IPS-18a (cell line): Measurements from ENCODE around the gene IDI1.
"Not testable (repeated sequence)": the region's sequence is repeated elsewhere in the genome, so short reads cannot be mapped to it uniquely, and the experiment has no call there.

Experiments used
- H3K27ac ChIP-seq: one replicate; pipeline ENCODE4 v1.5.1; 2013; ENCODE audit warnings: low read length
- H3K27me3 ChIP-seq: one replicate; pipeline ENCODE4 v1.6.1; 2013; ENCODE audit warnings: mild to moderate bottlenecking, low read length; ENCODE audit not compliant: control insufficient read depth, insufficient read depth
- H3K36me3 ChIP-seq: one replicate; pipeline ENCODE4 v1.6.1; 2013; ENCODE audit warnings: low read depth, low read length; ENCODE audit not compliant: control insufficient read depth
- H3K4me1 ChIP-seq: one replicate; pipeline ENCODE4 v1.6.1; 2013; ENCODE audit warnings: low read depth, low read length; ENCODE audit not compliant: control insufficient read depth
- H3K4me3 ChIP-seq: one replicate; pipeline ENCODE4 v1.5.1; 2013; ENCODE audit warnings: low read length
- H3K9ac ChIP-seq: one replicate; pipeline ENCODE4 v1.6.1; 2013; ENCODE audit warnings: mild to moderate bottlenecking, low read length, moderate library complexity
- H3K9me3 ChIP-seq: one replicate; pipeline ENCODE4 v1.6.1; 2013; ENCODE audit warnings: low read depth, low read length; ENCODE audit not compliant: control insufficient read depth

Gene IDI1

DNA sequence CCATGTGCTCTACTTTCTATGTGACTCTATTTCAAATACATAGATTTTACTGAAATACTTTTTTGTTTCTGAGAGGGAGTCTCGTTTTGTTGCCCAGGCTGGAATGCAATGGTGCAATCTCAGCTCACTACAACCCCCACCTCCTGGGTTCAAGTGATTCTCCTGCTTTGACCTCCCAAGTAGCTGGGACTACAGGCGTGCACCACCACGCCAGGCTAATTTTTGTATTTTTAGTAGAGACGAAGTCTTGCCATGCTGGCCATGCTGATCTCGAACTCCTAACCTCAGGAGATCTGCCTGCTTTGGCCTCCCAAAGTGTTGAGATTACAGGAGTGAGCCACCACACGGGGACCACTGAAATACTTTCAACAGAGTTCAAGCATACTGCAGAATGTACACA, 3.5 kb downstream of the IDI1 start:
- Histone ChIP-seq H3K4me1 (no peaks in the 10 kb centered on the region), H3K4me3 (peak overlapping the region; percentile 25), H3K36me3 (peaks cover 44% of the 10 kb centered on the region), H3K9ac (no peak overlapping the region), H3K27ac (no peak overlapping the region), H3K9me3 (no peaks in the 10 kb centered on the region), H3K27me3 (no peaks in the 10 kb centered on the region)

DNA sequence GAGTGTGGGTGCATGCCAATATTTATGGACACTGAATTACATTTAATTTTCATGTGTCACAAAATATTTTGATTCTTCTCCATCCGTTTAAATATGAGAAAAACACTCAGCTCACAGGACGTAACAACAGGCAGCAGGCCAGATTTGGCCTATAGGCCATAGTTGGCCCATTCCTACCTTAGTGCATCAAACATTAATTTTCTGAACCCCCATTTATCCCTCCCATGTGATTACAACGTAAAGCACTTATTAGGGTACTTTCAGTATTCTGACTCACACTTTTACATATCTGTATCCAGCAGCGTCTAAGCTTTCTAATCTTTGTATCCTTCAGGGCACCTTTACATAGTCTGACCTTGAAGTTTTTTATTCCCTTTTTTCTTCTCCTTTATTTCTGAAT, 4.0 kb downstream of the IDI1 start:
- no peak overlapping the region for H3K4me3 ChIP-seq
- H3K36me3 ChIP-seq = peaks cover 49% of the 10 kb centered on the region
- H3K4me1 ChIP-seq = no peaks in the 10 kb centered on the region
- H3K27me3 ChIP-seq = no peaks in the 10 kb centered on the region
- no peak overlapping the region for H3K9ac ChIP-seq
- H3K27ac ChIP-seq = no peak overlapping the region
- H3K9me3 ChIP-seq = no peaks in the 10 kb centered on the region

DNA sequence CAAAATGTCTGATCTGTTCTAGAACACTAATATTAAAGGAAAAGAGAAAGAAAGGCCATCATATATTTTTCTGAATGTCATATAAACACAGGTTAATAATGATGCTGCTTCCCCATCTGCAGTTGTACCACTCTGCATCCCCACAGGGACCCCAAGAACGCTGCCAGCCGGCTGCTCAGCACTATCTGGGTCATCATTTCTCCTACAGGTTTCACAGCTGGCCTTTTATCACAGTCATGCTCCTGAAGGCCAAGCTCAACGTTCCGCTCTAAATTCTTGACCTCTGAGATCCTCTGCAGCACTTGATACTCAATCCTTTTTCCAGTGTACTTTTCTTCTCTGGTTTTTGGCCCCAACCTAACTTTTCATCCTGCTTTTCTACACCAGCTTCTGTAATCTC, 4.8 kb downstream of the IDI1 start:
- H3K27ac ChIP-seq = no peak overlapping the region
- no peak overlapping the region for H3K4me3 ChIP-seq
- H3K9me3 ChIP-seq = no peaks in the 10 kb centered on the region
- H3K4me1 ChIP-seq = no peaks in the 10 kb centered on the region
- no peaks in the 10 kb centered on the region for H3K27me3 ChIP-seq
- peaks cover 57% of the 10 kb centered on the region for H3K36me3 ChIP-seq
- no peak overlapping the region for H3K9ac ChIP-seq

DNA sequence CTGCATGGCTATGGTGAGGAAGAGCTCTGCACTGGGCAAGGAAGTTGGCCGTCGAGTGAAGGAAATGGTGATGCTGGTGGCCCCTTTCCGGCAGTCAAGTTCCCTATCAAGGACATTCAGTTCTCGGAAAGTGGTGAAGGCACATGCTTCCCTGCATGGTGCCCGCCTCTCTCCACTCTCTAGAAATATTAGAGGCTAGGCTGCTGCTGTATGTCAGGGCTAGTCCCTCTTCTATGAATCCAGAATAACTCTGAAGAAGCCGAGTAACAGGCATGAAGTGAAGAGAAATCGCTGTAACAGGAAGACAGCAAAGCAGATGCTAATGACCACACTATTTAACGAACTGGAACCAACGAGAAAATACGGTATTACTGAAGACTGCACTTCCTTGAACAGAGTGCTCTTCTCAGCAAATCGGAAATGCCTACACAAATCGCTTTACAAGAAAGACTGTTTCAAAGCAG, 5.4 kb downstream of the IDI1 start:
- H3K9ac ChIP-seq = no peak overlapping the region
- H3K27me3 ChIP-seq = no peaks in the 10 kb centered on the region
- no peaks in the 10 kb centered on the region for H3K9me3 ChIP-seq
- H3K36me3 ChIP-seq = peaks cover 59% of the 10 kb centered on the region
- no peak overlapping the region for H3K27ac ChIP-seq
- H3K4me1 ChIP-seq = no peaks in the 10 kb centered on the region
- H3K4me3 ChIP-seq = no peak overlapping the region

DNA sequence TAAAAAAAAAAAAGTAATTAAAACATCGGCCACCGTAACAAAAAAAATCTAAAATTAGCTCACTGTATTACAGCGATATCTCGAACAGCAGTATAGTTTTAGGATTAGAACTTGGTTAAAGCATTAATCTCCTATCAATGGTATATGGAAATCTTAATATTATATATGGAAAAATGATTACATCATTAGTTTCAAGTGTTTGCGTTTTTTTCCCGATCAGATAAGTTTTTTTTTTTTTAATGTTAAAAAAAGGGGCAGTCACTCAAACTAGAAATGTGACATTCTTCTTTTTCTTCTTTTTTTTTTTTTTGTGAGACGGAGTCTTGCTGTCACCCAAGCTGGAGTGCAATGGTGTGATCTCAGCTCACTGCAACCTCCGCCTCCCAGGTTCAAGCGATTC, 7.4 kb downstream of the IDI1 start:
- H3K4me1 ChIP-seq = no peaks in the 10 kb centered on the region
- H3K36me3 ChIP-seq = peaks cover 61% of the 10 kb centered on the region
- H3K27ac ChIP-seq = no peak overlapping the region
- no peaks in the 10 kb centered on the region for H3K9me3 ChIP-seq
- H3K9ac ChIP-seq = no peak overlapping the region
- no peaks in the 10 kb centered on the region for H3K27me3 ChIP-seq
- H3K4me3 ChIP-seq = no peak overlapping the region

DNA sequence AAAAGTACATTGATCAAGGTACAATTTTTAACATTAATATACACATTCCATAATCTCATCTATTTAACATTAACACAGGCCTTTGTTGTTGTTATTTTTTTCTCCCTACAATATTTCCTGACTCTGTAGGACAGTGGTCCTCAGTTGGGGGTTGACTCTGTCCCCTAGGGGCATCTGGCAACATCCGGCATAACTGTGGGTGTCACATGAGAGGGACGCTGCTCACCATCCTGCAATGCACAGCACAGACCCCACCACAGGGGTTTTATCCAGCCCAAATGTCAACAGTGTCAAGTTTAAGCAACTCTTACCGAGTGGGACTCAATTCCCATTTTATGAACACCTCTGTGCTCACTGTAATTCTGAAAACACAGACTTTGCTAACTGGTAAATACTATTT, 8.8 kb downstream of the IDI1 start:
- Histone ChIP-seq H3K4me1 (peaks cover 6% of the 10 kb centered on the region), H3K4me3 (no peak overlapping the region), H3K9me3 (no peaks in the 10 kb centered on the region), H3K27ac (no peak overlapping the region), H3K27me3 (no peaks in the 10 kb centered on the region), H3K9ac (no peak overlapping the region), H3K36me3 (peaks cover 61% of the 10 kb centered on the region)

DNA sequence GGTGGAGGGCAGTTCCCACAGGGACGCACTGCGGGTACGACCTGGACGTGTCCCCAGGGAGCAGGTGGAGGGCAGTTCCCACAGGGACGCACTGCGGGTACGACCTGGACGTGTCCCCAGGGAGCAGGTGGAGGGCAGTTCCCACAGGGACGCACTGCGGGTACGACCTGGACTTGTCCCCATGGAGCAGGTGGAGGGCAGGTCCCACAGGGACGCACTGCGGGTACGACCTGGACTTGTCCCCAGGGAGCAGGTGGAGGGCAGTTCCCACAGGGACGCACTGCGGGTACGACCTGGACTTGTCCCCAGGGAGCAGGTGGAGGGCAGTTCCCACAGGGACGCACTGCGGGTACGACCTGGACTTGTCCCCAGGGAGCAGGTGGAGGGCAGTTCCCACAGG, 10.2 kb downstream of the IDI1 start:
- not testable (repeated sequence) for H3K9me3 ChIP-seq, H3K27me3 ChIP-seq, H3K4me3 ChIP-seq, H3K27ac ChIP-seq, H3K9ac ChIP-seq, H3K4me1 ChIP-seq
- H3K36me3 ChIP-seq = peaks cover 51% of the 10 kb centered on the region

DNA sequence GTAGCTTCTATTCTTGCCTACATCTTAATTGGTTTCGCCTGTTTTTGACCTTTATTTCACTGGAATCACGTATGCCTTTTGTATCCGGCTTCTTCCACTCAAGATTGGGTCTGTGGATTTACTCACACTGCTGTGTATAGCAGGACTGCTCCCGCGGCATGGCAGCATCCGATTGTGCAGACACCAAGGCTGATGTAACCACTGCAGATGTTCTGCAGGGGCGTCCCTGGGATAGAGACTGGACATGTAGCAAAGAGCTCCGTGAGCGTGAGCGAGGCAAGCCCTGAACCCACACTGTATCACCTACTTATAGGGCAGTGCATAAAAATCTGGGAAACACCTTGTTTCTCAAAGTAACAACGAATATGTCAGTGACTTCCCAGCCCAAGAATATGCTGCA, 11.8 kb downstream of the IDI1 start:
- H3K4me1 ChIP-seq = peaks cover 7% of the 10 kb centered on the region
- no peaks in the 10 kb centered on the region for H3K27me3 ChIP-seq
- H3K4me3 ChIP-seq = no peak overlapping the region
- H3K27ac ChIP-seq = no peak overlapping the region
- no peaks in the 10 kb centered on the region for H3K9me3 ChIP-seq
- H3K36me3 ChIP-seq = peaks cover 34% of the 10 kb centered on the region
- no peak overlapping the region for H3K9ac ChIP-seq

DNA sequence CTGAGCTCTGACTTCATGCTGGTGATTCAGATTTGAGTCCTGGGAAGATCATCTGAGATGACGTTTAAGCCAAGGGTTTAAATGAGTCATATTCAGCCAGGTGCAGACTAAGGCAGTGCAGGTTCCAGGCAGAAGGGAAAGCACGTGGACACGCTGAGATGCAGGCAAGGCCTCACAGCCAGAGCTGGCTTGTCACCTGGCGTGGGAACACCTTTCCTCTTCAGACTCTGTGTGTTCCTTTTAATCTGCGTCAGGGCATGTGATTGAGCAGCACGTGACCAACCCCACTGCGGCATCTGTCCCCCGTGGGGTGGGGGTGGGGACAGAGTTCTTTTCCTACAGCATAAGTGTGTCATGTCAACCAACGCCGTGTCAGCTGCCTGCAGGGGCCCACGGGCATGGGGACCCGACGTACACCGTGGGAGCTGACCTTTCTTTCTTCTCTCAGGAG, 12.6 kb downstream of the IDI1 start:
- no peak overlapping the region for H3K27ac ChIP-seq

DNA sequence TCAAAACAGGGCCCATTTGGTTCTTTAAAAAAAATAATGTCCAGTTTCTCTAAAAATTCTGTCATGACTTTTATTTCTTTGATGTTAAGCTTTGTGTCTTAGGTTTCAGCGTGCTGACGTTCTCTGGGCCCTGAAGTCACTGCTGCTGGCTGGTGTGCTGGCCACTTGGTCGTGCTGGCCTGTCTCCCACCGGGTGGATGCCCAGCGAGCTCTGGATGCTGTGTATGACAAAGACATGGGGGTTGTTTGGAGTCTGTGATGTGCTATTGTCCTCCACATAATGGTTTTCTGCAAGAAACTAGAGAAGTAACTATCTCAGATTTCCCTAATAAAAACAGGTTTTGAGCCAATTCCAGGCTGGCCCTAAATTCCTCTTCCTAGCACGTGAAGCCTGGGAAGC, 13.7 kb downstream of the IDI1 start:
- Histone ChIP-seq H3K27me3 (no peaks in the 10 kb centered on the region), H3K4me3 (no peak overlapping the region), H3K9me3 (no peaks in the 10 kb centered on the region), H3K4me1 (peaks cover 7% of the 10 kb centered on the region), H3K36me3 (peaks cover 15% of the 10 kb centered on the region), H3K9ac (no peak overlapping the region), H3K27ac (no peak overlapping the region)

More for the DNA sequence above, 12.6 kb downstream of the IDI1 start:
- Histone ChIP-seq H3K9me3 (no peaks in the 10 kb centered on the region), H3K4me3 (no peak overlapping the region), H3K9ac (no peak overlapping the region), H3K4me1 (peaks cover 7% of the 10 kb centered on the region), H3K27me3 (no peaks in the 10 kb centered on the region), H3K36me3 (peaks cover 27% of the 10 kb centered on the region)

DNA sequence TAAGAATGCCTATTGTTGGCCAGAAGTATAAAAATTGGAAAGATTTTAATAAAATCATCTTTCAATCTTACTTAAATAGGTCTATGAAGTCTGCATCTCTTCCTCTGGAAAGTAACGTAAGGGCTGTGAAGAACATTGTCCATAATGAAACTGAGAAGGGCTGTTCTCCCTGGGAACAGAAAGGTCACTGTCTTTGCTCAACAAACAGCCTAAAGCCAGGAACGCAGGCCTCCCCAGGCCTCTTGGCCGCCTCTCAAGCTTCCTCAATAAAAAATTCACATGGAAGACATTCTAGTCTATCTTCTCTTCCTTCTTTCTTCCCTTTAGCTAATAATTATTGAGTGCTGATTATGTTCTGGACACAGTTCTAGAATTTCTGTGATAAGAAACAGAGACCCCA, 14.2 kb downstream of the IDI1 start:
- Histone ChIP-seq H3K4me1 (peaks cover 7% of the 10 kb centered on the region), H3K36me3 (peaks cover 11% of the 10 kb centered on the region), H3K27me3 (no peaks in the 10 kb centered on the region), H3K9ac (no peak overlapping the region), H3K4me3 (no peak overlapping the region), H3K27ac (no peak overlapping the region), H3K9me3 (no peaks in the 10 kb centered on the region)

DNA sequence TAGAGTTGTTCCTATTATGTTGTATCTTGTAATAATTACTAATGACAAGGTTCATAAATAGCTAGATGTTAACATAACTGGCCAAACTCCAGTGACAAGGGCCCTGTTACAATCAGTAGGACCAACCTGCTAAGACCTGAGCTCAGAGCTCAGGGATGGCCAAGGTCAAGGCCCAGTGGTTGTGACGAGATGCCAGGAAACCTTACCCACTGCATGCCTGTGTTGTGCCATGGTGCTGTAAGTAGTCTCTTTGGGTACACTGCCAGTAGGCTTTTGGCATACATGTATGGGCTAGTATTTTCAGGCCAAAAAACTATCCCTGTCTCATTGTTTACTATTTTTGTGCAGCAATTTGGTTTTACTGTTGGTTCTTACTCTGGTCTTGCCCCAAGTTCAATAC, 15.3 kb downstream of the IDI1 start:
- Histone ChIP-seq H3K36me3 (peaks cover 3% of the 10 kb centered on the region), H3K27me3 (no peaks in the 10 kb centered on the region), H3K9ac (no peak overlapping the region), H3K9me3 (no peaks in the 10 kb centered on the region), H3K27ac (no peak overlapping the region), H3K4me1 (peaks cover 7% of the 10 kb centered on the region), H3K4me3 (no peak overlapping the region)
